NB4 (cell line): ENCODE measurements around the gene POU2AF2.

ENCODE experiments used
- CTCF ChIP-seq: IDR thresholded peaks from one replicate; pipeline ENCODE4 v1.5.1; 2012; ENCODE audit warnings: low read depth, low read length
- POLR2A ChIP-seq: IDR thresholded peaks from 2 replicates; pipeline ENCODE4 v1.6.1; 2011; ENCODE audit warnings: mild to moderate bottlenecking; ENCODE audit not compliant: insufficient read length; ENCODE audit errors: extremely low read depth

- TF ChIP-seq CTCF: no peak
- TF ChIP-seq POLR2A: no peak
Observed at GRCh38 chr11:111319296-111319695, 73.8 kb downstream of the POU2AF2 start.
